HG03571 (cell line): ENCODE data around the gene MTMR4.
"Not testable (repeated sequence)": the region's sequence is repeated elsewhere in the genome, so short reads cannot be mapped to it uniquely, and the experiment has no call there.

ENCODE experiments used
- ATAC-seq: cut with Tn5 transposase; IDR thresholded peaks from one replicate; pipeline ENCODE4 v1.9.1; 2021; ENCODE audit not compliant: unreplicated experiment

MTMR4 gene

GRCh38 chr17:58493506-58493905, 20.9 kb downstream of the MTMR4 start:
- ATAC-seq = no peak

GRCh38 chr17:58492238-58493121, 22.0 kb downstream of the MTMR4 start:
- ATAC-seq = no peak

GRCh38 chr17:58491510-58492045, 22.9 kb downstream of the MTMR4 start:
- no peak for ATAC-seq

GRCh38 chr17:58488428-58488890, 26.0 kb downstream of the MTMR4 start:
- ATAC-seq = no peak

- no peak for ATAC-seq
Observed at GRCh38 chr17:58487589-58488427, 26.6 kb downstream of the MTMR4 start, which contains the start of gene HSF5. HSF5 (minus strand) TSS chr17:58488408; CDS start chr17:58488274, 134 bp downstream.

GRCh38 chr17:58484600-58484999, 29.8 kb downstream of the MTMR4 start:
- no peak for ATAC-seq

- not testable (repeated sequence) for ATAC-seq
Observed at GRCh38 chr17:58481798-58482197, 32.6 kb downstream of the MTMR4 start.

GRCh38 chr17:58480090-58480489, 34.3 kb downstream of the MTMR4 start:
- no peak for ATAC-seq

GRCh38 chr17:58476812-58477211, 37.6 kb downstream of the MTMR4 start:
- no peak for ATAC-seq

- no peak for ATAC-seq
Observed at GRCh38 chr17:58475985-58476384, 38.5 kb downstream of the MTMR4 start.

- ATAC-seq = no peak
Observed at GRCh38 chr17:58470356-58470755, 44.1 kb downstream of the MTMR4 start.

GRCh38 chr17:58468944-58469343, 45.5 kb downstream of the MTMR4 start:
- no peak for ATAC-seq

- ATAC-seq = no peak
Observed at GRCh38 chr17:58455491-58455890, 58.9 kb downstream of the MTMR4 start.

GRCh38 chr17:58452738-58453137, 61.7 kb downstream of the MTMR4 start:
- ATAC-seq = no peak

- ATAC-seq = no peak
Observed at GRCh38 chr17:58447039-58447975, 67.1 kb downstream of the MTMR4 start.

GRCh38 chr17:58446086-58446485, 68.4 kb downstream of the MTMR4 start:
- ATAC-seq = no peak
